Esophagus muscularis mucosa (tissue), 3 donors: ENCODE measurements around the gene GPC5.

ENCODE experiments used
- CTCF ChIP-seq, 3 experiments: fragments of 200-600 bp in 2 of 3; fragments of 450-650 bp in 1 of 3; sonication (generic) in 2 of 3; IDR thresholded peaks; one replicate each; pipeline ENCODE4 v1.5.1; 2017 to 2019; ENCODE audit warnings: antibody characterized with exemption in 3 of 3, mild to moderate bottlenecking in 2 of 3, moderate library complexity in 1 of 3
- POLR2A ChIP-seq: fragments of 450-650 bp; IDR thresholded peaks from one replicate; pipeline ENCODE4 v1.6.1; 2017; ENCODE audit warnings: antibody characterized with exemption, moderate library complexity, mild to moderate bottlenecking, low read depth
- POLR2AphosphoS5 ChIP-seq, 2 donors: sonication (generic); formaldehyde crosslinking; IDR thresholded peaks; one replicate each; pipeline ENCODE4 v1.6.1; 2017; ENCODE audit warnings: antibody characterized with exemption in 2 of 2

GRCh38 chr13:91946498-91947070 lies 548.2 kb downstream of the GPC5 start:
- peak in 1 of 3 experiments; percentile 27 for TF ChIP-seq CTCF (IDR thresholded peaks at IDR 0.05)
- no peak for TF ChIP-seq POLR2A
- no peak for TF ChIP-seq POLR2AphosphoS5 (IDR thresholded peaks at IDR 0.05)
